Endothelial cell of umbilical vein (primary cell): Measurements from ENCODE around the gene MED12L. TPM values are rescaled to one million over a fixed set of nuclear protein-coding genes. Genes with fewer than 3 reads are reported as not detected.

ENCODE experiments used
- BruUV-seq: library from RNA; stranded (reverse); fragments of 400-500 nt; replicated peaks from 2 replicates; lab custom pipeline; 2021; lab: Mats Ljungman, UMichigan
- CTCF ChIA-PET: fragments of 300-600, 350-600 bp; sonication (Branson Sonifier 250); formaldehyde crosslinking; loops from one replicate; lab custom pipeline; 2021; ENCODE audit warnings: antibody characterized with exemption, inconsistent platforms; lab: Charles Lee
- POLR2A ChIA-PET: fragments of 300-600, 350-600 bp; sonication (Branson Sonifier 250); formaldehyde crosslinking; loops from one replicate; lab custom pipeline; 2021; ENCODE audit warnings: antibody characterized with exemption, inconsistent platforms; lab: Charles Lee
- DNase-seq: peaks from one replicate; pipeline ENCODE4 v3.0.0-alpha.2; 2011; ENCODE audit warnings: low read depth, low spot score
- FAIRE-seq: peaks from 2 replicates; lab custom pipeline; 2011; peaks lifted over from hg19 to GRCh38; lab: Jason Lieb, UNC
- H2AFZ ChIP-seq: 2 replicates; pipeline ENCODE4 v1.6.0; 2012; ENCODE audit warnings: low read depth, low read length, control low read depth, inconsistent platforms
- H3K27ac ChIP-seq: 2 replicates; pipeline ENCODE4 v1.5.1; 2011; ENCODE audit warnings: low read depth, mild to moderate bottlenecking, control low read depth, low read length, moderate library complexity; ENCODE audit not compliant: insufficient read depth
- H3K27me3 ChIP-seq, 2 experiments: 2 replicates each; pipeline versions ENCODE4 v1.6.0 to v1.6.1; 2011; ENCODE audit warnings: low read length in 2 of 2, mixed read lengths in 1 of 2; ENCODE audit not compliant: control insufficient read depth in 2 of 2, insufficient read depth in 2 of 2
- H3K36me3 ChIP-seq, 2 experiments: 2 replicates in 1 of 2; 3 replicates in 1 of 2; pipeline ENCODE4 v1.5.1; 2011; ENCODE audit warnings: low read length in 2 of 2, mild to moderate bottlenecking in 1 of 2, moderate library complexity in 1 of 2; ENCODE audit not compliant: control insufficient read depth in 2 of 2, insufficient read depth in 2 of 2; ENCODE audit errors: extremely low read depth in 1 of 2
- H3K4me1 ChIP-seq: 3 replicates; pipeline ENCODE4 v1.5.1; 2011; ENCODE audit warnings: mild to moderate bottlenecking, low read length; ENCODE audit not compliant: control insufficient read depth, insufficient read depth; ENCODE audit errors: extremely low read depth
- H3K4me2 ChIP-seq: 2 replicates; pipeline ENCODE4 v1.6.1; 2011; ENCODE audit warnings: low read length, control low read depth, mixed read lengths; ENCODE audit not compliant: insufficient read depth
- H3K4me3 ChIP-seq, 3 experiments: fragments of 200-600 bp in 1 of 3; sonication (generic), shearing (Covaris generic) in 1 of 3; replicated peaks in 1 of 3; 2 replicates each; pipeline ENCODE4 v1.5.1; 2011 to 2016; ENCODE audit warnings: control low read depth in 3 of 3, low read length in 3 of 3, mild to moderate bottlenecking in 2 of 3, inconsistent platforms in 1 of 3, low read depth in 1 of 3, moderate library complexity in 1 of 3; ENCODE audit not compliant: insufficient read depth in 1 of 3
- H3K79me2 ChIP-seq: 2 replicates; pipeline ENCODE4 v1.6.0; 2012; ENCODE audit warnings: low read length, inconsistent platforms; ENCODE audit not compliant: control insufficient read depth, insufficient read depth
- H3K9ac ChIP-seq: replicated peaks from 2 replicates; pipeline ENCODE3; 2011; ENCODE audit warnings: low read length, control low read depth; ENCODE audit not compliant: insufficient read depth; ENCODE audit errors: extremely low read depth
- H3K9me1 ChIP-seq: replicated peaks from 3 replicates; pipeline ENCODE4 v1.6.0; 2011; ENCODE audit warnings: mild to moderate bottlenecking, low read length; ENCODE audit not compliant: control insufficient read depth, insufficient read depth; ENCODE audit errors: extremely low read depth
- H3K9me3 ChIP-seq: replicated peaks from 2 replicates; pipeline ENCODE4 v1.5.1; 2012; ENCODE audit warnings: low read length, inconsistent platforms; ENCODE audit not compliant: control insufficient read depth, insufficient read depth
- H4K20me1 ChIP-seq: replicated peaks from 2 replicates; pipeline ENCODE3; 2011; ENCODE audit warnings: mild to moderate bottlenecking, low read length; ENCODE audit not compliant: control insufficient read depth, insufficient read depth; ENCODE audit errors: extremely low read depth
- CTCF ChIP-seq, 2 donors: IDR thresholded peaks; 1 replicate in 1 of 2; 2 replicates in 1 of 2; pipeline ENCODE4 v1.5.1; 2011; ENCODE audit warnings: low read length in 2 of 2, mild to moderate bottlenecking in 2 of 2, moderate library complexity in 2 of 2, control low read depth in 1 of 2, inconsistent platforms in 1 of 2, low read depth in 1 of 2; ENCODE audit not compliant: insufficient read depth in 1 of 2; ENCODE audit errors: extremely low read depth in 1 of 2
- EZH2 ChIP-seq: IDR thresholded peaks from 2 replicates; pipeline ENCODE4 v1.6.1; 2012; ENCODE audit warnings: borderline replicate concordance, low read depth, mild to moderate bottlenecking, moderate library complexity, low read length, inconsistent platforms; ENCODE audit not compliant: severe bottlenecking
- FOS ChIP-seq: IDR thresholded peaks from 2 replicates; pipeline ENCODE4 v1.6.1; 2011; ENCODE audit warnings: mild to moderate bottlenecking, low read length, moderate library complexity, borderline replicate concordance; ENCODE audit not compliant: insufficient read depth
- GATA2 ChIP-seq: IDR thresholded peaks from 2 replicates; pipeline ENCODE4 v1.7.0; 2011; ENCODE audit warnings: low read depth, mild to moderate bottlenecking, moderate library complexity, mixed read lengths, low read length; ENCODE audit not compliant: insufficient read length, insufficient read depth
- JUN ChIP-seq: IDR thresholded peaks from 2 replicates; pipeline ENCODE4 v1.6.1; 2011; ENCODE audit warnings: borderline replicate concordance, low read depth; ENCODE audit not compliant: insufficient read length, insufficient read depth
- MAX ChIP-seq: IDR thresholded peaks from 2 replicates; pipeline ENCODE4 v1.6.1; 2011; ENCODE audit not compliant: insufficient read depth, insufficient read length
- MYC ChIP-seq: IDR thresholded peaks from one replicate; pipeline ENCODE4 v1.6.1; 2011; ENCODE audit warnings: mild to moderate bottlenecking, low read depth, low read length
- POLR2A ChIP-seq: IDR thresholded peaks from 2 replicates; pipeline ENCODE4 v1.6.1; 2012; ENCODE audit warnings: low read depth, mild to moderate bottlenecking, control low read depth, low read length
- POLR2AphosphoS5 ChIP-seq: IDR thresholded peaks from 2 replicates; pipeline ENCODE4 v1.6.1; 2012; ENCODE audit warnings: low read depth, mild to moderate bottlenecking, control low read depth, low read length, moderate library complexity; ENCODE audit not compliant: insufficient read depth
- dilution Hi-C: fragments of 300-500 bp; cut with MboI; formaldehyde crosslinking; loops from one replicate; pipeline ENCODE4 v1.15.0; 2019; ENCODE audit warnings: low sequenced_read_pairs; ENCODE audit not compliant: extremely low pct_ligation_motif_present
- intact Hi-C: fragments of 100-400 bp; cut with micrococcal nuclease; formaldehyde crosslinking; loops from one replicate; pipeline ENCODE4 v1.10.0; 2022
- polyA plus RNA-seq, 4 experiments: library from polyadenylated mRNA; depleted of rRNA in 3 of 4; stranded (reverse) in 3 of 4; unstranded in 1 of 4; fragments of >200 nt; gene quantifications; 2 replicates each; pipeline versions ENCODE4 v1.2.1 to v1.2.3, GENCODE V29; 2011 to 2012; ENCODE audit warnings: missing spikeins in 1 of 4
- total RNA-seq: library from RNA; stranded (reverse); gene quantifications from 2 replicates; pipeline ENCODE4 v1.2.3, GENCODE V29; 2021

The MED12L gene
- total and polyA plus RNA-seq, 2 donors (not counting 3 experiments of a cell fraction or from before 2014, with no cell fraction given): 0.03 to 0.27 TPM

- Histone ChIP-seq H2AFZ (no peak overlapping the region), H3K27me3 (no peaks in the 10 kb centered on the region), H3K9me1 (no peaks in the 10 kb centered on the region), H4K20me1 (no peaks in the 10 kb centered on the region), H3K4me3 (no peak overlapping the region), H3K27ac (no peak overlapping the region), H3K4me2 (no peak overlapping the region), H3K9ac (no peak overlapping the region), H3K36me3 (no peaks in the 10 kb centered on the region), H3K4me1 (no peaks in the 10 kb centered on the region), H3K79me2 (no peaks in the 10 kb centered on the region), H3K9me3 (no peaks in the 10 kb centered on the region)
- DNase-seq (no peak), FAIRE-seq (no peak)
- TF ChIP-seq POLR2AphosphoS5 (no peak), FOS (no peak), MYC (no peak), CTCF (IDR thresholded peaks at IDR 0.05; ENCODE audit: extremely low read depth in 1 of 2, insufficient read depth in 1 of 2, low read depth in 1 of 2, low read length in 2 of 2) (no peak), EZH2 (no peak)
- ChIA-PET POLR2A (no interaction called here), CTCF (no interaction called here)
- intact Hi-C loops (no loop called here), dilution Hi-C loops (no loop called here)
- no TSS peak for BruUV-seq
Measured at GRCh38 chr3:151419806-151420205, 334.3 kb downstream of the MED12L start.

- TF ChIP-seq EZH2 (no peak), GATA2 (no peak), FOS (no peak), MAX (no peak), POLR2A (no peak), MYC (no peak), CTCF (IDR thresholded peaks at IDR 0.05; ENCODE audit: extremely low read depth in 1 of 2, insufficient read depth in 1 of 2, low read depth in 1 of 2, low read length in 2 of 2) (no peak), JUN (no peak), POLR2AphosphoS5 (no peak)
- FAIRE-seq: no peak
Measured at GRCh38 chr3:151421938-151422337, 336.5 kb downstream of the MED12L start.

More at GRCh38 chr3:151421938-151422337, 336.5 kb downstream of the MED12L start:
- H3K4me3 ChIP-seq: no peak overlapping the region
- H3K36me3 ChIP-seq: no peaks in the 10 kb centered on the region
- no peak overlapping the region for H3K9ac ChIP-seq
- H3K9me1 ChIP-seq: no peaks in the 10 kb centered on the region
- no peak overlapping the region for H3K4me2 ChIP-seq
- no peaks in the 10 kb centered on the region for H3K27me3 ChIP-seq
- H2AFZ ChIP-seq: no peak overlapping the region
- BruUV-seq: no TSS peak
- H3K4me1 ChIP-seq: no peaks in the 10 kb centered on the region
- no peak for DNase-seq
- no peaks in the 10 kb centered on the region for H4K20me1 ChIP-seq
- dilution Hi-C loops: no loop called here
- H3K27ac ChIP-seq: no peak overlapping the region
- ChIA-PET POLR2A (no interaction called here), CTCF (no interaction called here)
- H3K79me2 ChIP-seq: no peaks in the 10 kb centered on the region
- no peaks in the 10 kb centered on the region for H3K9me3 ChIP-seq
- intact Hi-C loops: no loop called here
